GM10266 (cell line): ENCODE results near the gene SLC26A4.

Experiments
- DNase-seq: peaks from one replicate; pipeline ENCODE4 v3.0.0; 2012; ENCODE audit errors: extremely low spot score
- TF ChIP-seq, protein P1 (sequence below): IDR thresholded peaks from 2 replicates; pipeline ENCODE4 v1.5.1; 2012; ENCODE audit warnings: mild to moderate bottlenecking, low read depth; ENCODE audit not compliant: control insufficient read depth, insufficient read depth; ENCODE audit errors: missing control alignments

Gene SLC26A4

DNA sequence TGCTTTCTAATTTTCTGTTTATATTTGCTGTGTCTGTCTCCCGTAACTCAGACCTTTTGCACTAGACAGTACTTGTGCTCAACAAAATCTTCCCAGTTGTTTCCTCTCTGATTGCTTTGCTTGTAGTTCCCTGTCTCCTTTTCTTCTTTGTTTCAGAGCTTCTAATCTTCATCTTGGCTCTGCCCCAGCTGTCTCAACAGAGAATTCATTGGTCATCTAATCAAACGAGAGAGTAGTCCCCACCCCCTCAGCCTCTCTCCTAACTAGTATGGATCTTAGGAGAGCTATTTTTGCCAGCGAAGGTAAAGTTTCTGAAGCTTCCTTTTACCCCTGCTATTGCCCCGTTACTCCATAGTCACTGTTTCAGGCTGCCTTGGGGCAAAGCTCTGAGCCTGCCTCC is 32.8 kb downstream of the SLC26A4 start:
- TF ChIP-seq, protein P1, sequence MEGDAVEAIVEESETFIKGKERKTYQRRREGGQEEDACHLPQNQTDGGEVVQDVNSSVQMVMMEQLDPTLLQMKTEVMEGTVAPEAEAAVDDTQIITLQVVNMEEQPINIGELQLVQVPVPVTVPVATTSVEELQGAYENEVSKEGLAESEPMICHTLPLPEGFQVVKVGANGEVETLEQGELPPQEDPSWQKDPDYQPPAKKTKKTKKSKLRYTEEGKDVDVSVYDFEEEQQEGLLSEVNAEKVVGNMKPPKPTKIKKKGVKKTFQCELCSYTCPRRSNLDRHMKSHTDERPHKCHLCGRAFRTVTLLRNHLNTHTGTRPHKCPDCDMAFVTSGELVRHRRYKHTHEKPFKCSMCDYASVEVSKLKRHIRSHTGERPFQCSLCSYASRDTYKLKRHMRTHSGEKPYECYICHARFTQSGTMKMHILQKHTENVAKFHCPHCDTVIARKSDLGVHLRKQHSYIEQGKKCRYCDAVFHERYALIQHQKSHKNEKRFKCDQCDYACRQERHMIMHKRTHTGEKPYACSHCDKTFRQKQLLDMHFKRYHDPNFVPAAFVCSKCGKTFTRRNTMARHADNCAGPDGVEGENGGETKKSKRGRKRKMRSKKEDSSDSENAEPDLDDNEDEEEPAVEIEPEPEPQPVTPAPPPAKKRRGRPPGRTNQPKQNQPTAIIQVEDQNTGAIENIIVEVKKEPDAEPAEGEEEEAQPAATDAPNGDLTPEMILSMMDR, result no peak
- DNase-seq, result no peak

DNA sequence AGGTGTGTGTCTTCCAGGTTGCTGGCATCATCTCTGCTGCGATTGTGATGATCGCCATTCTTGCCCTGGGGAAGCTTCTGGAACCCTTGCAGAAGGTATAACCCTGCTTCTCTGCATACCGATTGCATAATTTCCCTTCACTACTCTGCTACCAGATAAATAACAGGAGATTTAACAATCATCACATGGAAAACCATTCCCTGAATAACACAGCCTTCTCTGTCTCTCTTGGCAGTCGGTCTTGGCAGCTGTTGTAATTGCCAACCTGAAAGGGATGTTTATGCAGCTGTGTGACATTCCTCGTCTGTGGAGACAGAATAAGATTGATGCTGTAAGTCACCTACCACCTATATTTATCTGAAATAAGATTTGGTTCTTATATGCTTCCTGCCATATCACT is 33.8 kb downstream of the SLC26A4 start:
- TF ChIP-seq, protein P1, result no peak
- DNase-seq, result no peak

DNA sequence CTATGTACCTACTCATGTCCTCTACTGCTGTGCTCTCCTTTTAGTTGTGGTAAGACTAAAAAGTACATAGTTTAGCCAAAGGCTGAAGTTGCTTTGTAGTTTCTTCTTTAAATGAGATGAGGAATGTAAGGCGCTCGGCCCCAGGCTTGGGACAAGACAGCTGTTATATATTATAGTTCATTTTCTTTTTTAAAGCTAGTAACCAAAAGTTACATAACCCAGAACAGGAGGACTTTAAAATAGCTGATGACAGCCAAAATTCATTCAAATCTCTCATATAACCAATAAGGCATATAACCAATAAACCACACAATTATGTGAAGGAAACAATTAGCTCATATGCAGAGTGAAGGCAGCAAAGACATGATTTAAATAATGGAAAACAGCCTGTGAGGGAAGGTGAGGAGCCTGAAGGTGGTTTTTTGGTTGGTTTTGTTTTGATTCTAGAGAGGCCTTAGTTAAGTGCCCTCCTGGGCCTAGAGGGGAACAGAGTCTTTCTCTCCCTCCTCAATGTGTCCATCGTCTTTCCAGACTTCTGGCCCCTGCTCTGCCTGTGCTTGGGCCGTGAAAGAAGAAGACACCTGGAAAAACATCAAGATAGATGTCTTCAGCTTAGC is 35.8 kb downstream of the SLC26A4 start:
- TF ChIP-seq, protein P1, result no peak
- no peak for DNase-seq

DNA sequence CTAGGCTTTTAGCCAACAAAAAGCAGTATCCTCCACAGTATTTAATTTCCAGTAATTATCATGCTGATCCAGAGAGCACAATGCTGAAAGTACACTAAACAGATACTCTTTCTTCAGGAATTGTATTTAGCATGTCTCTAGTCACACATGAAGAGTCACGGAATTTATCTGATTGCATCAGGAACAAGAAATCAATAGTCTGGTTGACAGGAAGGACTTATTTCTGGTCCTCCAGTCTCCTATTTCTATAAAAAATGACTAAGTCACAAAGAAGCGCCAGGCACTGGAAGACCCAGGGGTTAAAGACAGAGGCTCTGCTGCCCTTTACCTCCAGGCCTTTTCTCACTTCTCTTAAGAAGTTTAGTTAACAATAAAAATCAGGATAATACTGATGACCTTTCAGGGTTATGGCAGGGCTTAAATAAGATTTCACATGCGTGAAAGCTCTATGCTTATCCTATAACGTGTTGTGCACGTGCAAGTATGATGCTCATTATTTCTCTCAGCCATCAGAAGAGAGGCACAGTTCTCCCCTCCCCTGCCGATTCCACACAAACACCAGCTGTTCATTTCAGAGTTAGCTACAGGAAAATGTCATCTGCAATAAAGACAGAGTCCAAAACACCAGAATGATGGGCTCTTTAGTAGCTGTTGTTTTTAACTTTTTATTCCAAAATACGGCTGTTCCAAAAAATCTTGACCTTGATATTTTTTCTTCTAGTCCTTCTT is 36.9 kb downstream of the SLC26A4 start:
- no peak for DNase-seq
- TF ChIP-seq, protein P1, result no peak

DNA sequence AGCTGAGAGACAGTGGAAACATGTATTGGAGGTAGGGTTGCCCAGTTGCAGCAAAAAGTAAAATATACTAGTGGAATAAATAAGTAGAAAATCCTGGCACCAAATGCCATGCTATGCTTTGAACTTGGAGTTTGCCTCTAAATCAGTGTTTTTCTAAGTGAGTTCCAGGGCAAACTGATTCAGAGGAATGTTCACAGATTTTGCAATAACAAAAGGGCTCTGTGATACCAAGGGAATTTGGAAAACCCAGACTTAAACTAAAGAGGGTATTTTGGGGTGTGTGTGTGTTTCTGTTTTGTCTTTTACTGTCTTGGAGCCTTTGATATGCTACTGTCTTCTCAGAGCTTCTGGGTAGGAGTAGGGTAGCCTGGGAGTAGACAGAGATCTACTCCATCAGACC is 39.9 kb downstream of the SLC26A4 start:
- no peak for DNase-seq
- TF ChIP-seq, protein P1, result no peak

DNA sequence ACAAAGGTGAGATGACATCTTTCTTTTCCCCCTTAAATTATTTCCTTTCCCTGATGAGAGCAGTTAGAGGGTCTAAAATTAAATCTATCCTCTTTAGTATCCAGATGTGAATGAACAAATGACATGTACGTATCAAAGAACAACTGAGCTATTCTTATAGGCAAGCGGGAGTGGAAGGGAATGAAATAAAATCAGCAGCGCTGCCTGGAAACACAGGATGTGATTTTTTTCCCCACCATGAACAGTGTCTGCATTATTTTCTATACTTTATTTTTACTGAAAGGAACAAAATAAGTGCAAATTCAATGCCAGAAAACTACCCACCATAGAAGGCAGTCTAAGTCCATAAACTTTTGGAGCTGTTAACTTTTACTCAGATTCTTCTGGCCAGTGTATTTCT is 40.6 kb downstream of the SLC26A4 start:
- DNase-seq, result no peak
- TF ChIP-seq, protein P1, result no peak

DNA sequence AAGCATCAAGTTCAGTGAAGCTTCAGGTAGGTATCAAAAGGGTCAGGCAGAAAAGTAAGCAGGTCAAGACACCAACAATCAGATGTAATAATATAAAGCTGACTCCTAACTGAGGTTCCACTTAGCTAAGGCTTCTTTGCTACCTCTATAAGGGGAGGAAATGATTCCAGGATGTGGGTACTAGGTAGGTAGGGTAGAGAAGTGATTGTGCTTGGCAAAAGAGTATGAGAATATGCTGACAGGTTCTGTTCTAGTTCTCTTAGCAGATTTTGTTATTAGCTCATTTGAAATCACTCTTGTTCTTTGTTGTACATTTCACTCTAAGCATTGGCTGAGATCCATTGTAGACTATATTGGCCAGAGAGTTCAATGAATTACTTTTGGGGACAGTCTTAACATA is 42.6 kb downstream of the SLC26A4 start:
- TF ChIP-seq, protein P1, result no peak
- DNase-seq, result no peak
